Endometrial microvascular endothelial cells (primary cell): ENCODE results near the gene CREBRF. TPM values are rescaled to one million over a fixed set of nuclear protein-coding genes. Genes with fewer than 3 reads are reported as not detected.
"Not testable (repeated sequence)": the region's sequence is repeated elsewhere in the genome, so short reads cannot be mapped to it uniquely, and the experiment has no call there.

Experiments used
- in situ Hi-C: cut with HindIII; loops from 2 replicates; pipeline ENCODE4 v1.10.0; 2017; ENCODE audit warnings: low sequenced_read_pairs, low pct_unique_long_range_greater_than_20kb; ENCODE audit errors: inconsistent ontology term
- total RNA-seq: library from RNA; depleted of rRNA; stranded (reverse); fragments of >200 nt; gene quantifications from one replicate; pipeline ENCODE4 v1.2.3, GENCODE V29; 2015; ENCODE audit errors: inconsistent ontology term

Gene CREBRF
- total RNA-seq: 5.2 TPM

GRCh38 chr5:173055983-173056782 lies at the start of gene CREBRF:
Gene CREBRF (plus strand): TSS chr5:173056352. CDS start chr5:173080776, 24,424 bp downstream.
- in situ Hi-C loops: no loop called here

GRCh38 chr5:173010021-173010420 lies 46.1 kb upstream of the CREBRF start:
- in situ Hi-C loops: no loop called here

- in situ Hi-C loops: no loop called here
Measured at GRCh38 chr5:173010547-173011464, 45.3 kb upstream of the CREBRF start.

GRCh38 chr5:173011566-173011965 lies 44.6 kb upstream of the CREBRF start:
- in situ Hi-C loops: no loop called here

- in situ Hi-C loops: no loop called here
Measured at GRCh38 chr5:173012882-173013281, 43.3 kb upstream of the CREBRF start.

GRCh38 chr5:173014671-173015070 lies 41.5 kb upstream of the CREBRF start:
- in situ Hi-C loops: no loop called here

- in situ Hi-C loops: no loop called here
Measured at GRCh38 chr5:173015192-173015591, 41.0 kb upstream of the CREBRF start.

GRCh38 chr5:173015598-173016455 lies 40.3 kb upstream of the CREBRF start:
- in situ Hi-C loops: no loop called here

- in situ Hi-C loops: no loop called here
Measured at GRCh38 chr5:173016598-173017046, 39.5 kb upstream of the CREBRF start.

GRCh38 chr5:173017087-173017486 lies 39.1 kb upstream of the CREBRF start:
- in situ Hi-C loops: not testable (repeated sequence)

GRCh38 chr5:173018358-173018757 lies 37.8 kb upstream of the CREBRF start:
- in situ Hi-C loops: no loop called here

GRCh38 chr5:173020154-173020581 lies 36.0 kb upstream of the CREBRF start:
- in situ Hi-C loops: no loop called here

GRCh38 chr5:173020643-173021042 lies 35.5 kb upstream of the CREBRF start:
- in situ Hi-C loops: no loop called here

- in situ Hi-C loops: no loop called here
Measured at GRCh38 chr5:173025651-173026050, 30.5 kb upstream of the CREBRF start.

GRCh38 chr5:173027905-173028304 lies 28.2 kb upstream of the CREBRF start:
- in situ Hi-C loops: no loop called here

- in situ Hi-C loops: no loop called here
Measured at GRCh38 chr5:173028811-173029327, 27.3 kb upstream of the CREBRF start.

GRCh38 chr5:173029499-173029921 lies 26.6 kb upstream of the CREBRF start:
- in situ Hi-C loops: no loop called here

- in situ Hi-C loops: not testable (repeated sequence)
Measured at GRCh38 chr5:173032096-173032495, 24.1 kb upstream of the CREBRF start.

GRCh38 chr5:173032730-173033129 lies 23.4 kb upstream of the CREBRF start:
- in situ Hi-C loops: no loop called here
